Testis (tissue), 2 donors: ENCODE measurements around the gene DGKK.

ENCODE experiments used
- POLR2A ChIP-seq: fragments of 450-650 bp; IDR thresholded peaks from one replicate; pipeline ENCODE4 v1.6.1; 2017; ENCODE audit warnings: antibody characterized with exemption, mild to moderate bottlenecking, moderate library complexity
- TF ChIP-seq, protein P1 (sequence below), 3 experiments: fragments of 450-650 bp in 2 of 3; fragments of 200-600 bp in 1 of 3; sonication (generic) in 1 of 3; IDR thresholded peaks; one replicate each; pipeline ENCODE4 v1.5.1; 2016 to 2019; ENCODE audit warnings: antibody characterized with exemption in 3 of 3, mild to moderate bottlenecking in 2 of 3, moderate library complexity in 1 of 3

DNA sequence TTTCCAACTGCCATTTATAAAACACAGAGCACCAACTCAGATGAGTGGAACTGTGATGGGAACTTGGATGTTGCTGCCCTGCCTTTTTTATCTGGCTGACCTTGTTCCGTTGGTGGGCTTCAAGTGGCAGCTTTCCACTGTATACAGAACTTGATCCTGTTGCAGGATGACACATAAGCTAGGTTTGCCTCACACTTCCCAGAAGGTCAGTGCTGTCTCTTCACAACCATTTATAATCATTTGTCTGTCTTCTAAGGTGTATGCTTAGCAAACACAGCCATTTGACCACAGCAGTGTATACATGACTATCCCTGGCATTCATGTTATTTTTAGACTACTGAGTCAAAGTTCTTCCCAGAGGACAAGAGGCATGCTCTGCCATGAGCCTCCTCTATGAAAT lies 20.3 kb downstream of the DGKK start:
- TF ChIP-seq, protein P1, sequence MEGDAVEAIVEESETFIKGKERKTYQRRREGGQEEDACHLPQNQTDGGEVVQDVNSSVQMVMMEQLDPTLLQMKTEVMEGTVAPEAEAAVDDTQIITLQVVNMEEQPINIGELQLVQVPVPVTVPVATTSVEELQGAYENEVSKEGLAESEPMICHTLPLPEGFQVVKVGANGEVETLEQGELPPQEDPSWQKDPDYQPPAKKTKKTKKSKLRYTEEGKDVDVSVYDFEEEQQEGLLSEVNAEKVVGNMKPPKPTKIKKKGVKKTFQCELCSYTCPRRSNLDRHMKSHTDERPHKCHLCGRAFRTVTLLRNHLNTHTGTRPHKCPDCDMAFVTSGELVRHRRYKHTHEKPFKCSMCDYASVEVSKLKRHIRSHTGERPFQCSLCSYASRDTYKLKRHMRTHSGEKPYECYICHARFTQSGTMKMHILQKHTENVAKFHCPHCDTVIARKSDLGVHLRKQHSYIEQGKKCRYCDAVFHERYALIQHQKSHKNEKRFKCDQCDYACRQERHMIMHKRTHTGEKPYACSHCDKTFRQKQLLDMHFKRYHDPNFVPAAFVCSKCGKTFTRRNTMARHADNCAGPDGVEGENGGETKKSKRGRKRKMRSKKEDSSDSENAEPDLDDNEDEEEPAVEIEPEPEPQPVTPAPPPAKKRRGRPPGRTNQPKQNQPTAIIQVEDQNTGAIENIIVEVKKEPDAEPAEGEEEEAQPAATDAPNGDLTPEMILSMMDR (IDR thresholded peaks at IDR 0.05) = no peak
- no peak for TF ChIP-seq POLR2A
